GM21529 (cell line): ENCODE results near the gene WFDC1.

Experiments used
- ATAC-seq: cut with Tn5 transposase; IDR thresholded peaks from one replicate; pipeline ENCODE4 v1.9.1; 2021; ENCODE audit not compliant: unreplicated experiment

Gene WFDC1

DNA sequence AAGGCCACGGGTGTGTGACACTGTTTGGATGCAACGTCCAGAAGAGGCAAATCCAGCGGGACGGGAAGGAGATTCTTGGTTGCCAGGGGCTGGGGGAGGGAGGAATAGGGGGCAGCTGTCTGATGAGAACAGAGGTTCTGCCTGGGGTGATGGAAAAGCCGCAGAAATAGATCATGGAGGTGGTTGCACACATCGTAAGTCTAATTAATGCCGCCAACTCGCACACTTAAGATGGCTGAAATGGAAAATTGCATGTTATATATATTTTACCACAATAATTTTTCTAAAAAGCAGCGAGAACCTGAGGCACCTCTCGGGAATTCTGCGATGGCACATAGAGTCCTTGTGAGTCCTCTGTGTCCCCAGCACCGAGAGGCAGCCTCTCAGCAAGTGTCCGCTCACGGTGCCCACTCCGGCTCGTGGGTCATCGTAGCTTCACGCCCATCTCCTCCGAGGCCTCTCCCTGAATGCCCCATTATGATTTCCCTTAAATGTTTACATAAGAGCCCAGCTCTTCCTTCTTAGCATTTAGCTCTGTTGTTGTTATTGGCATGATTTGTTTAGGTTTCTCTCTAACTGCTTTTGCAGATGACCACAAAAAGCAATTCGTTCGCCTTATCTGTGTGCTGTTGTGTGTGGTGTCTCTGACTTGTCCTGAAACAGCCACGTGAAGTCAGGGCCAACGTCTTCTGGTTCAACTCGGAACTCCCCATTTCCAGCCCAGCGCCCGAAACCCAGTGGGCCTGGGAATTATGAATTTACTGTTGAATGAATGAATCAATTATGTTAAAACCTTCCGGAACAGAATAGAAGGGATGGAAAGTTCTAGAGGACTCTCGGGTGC, 7.7 kb downstream of the WFDC1 start:
- no peak for ATAC-seq

GRCh38 chr16:84303023-84303422, 8.3 kb downstream of the WFDC1 start:
- no peak for ATAC-seq

GRCh38 chr16:84303516-84303915, 8.8 kb downstream of the WFDC1 start:
- no peak for ATAC-seq

DNA sequence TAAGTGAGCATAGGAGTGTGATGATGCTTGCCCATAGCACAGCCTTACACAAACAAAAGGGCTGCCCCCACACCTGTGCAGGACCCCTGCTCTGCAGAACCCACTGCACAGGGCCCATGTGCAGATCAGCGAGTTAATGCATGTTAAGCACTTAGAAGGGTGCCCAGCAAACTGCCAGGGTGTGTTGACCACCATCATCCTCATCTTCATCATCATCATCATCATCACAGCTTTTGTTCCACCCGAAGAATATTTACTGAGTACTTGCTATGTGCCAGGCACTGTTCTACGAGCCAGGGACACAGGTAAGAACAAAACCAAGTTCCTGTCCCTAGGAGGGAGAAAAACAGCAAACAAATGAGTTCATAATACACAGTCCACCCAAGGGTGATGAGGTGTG, 11.9 kb downstream of the WFDC1 start:
- ATAC-seq, result no peak

DNA sequence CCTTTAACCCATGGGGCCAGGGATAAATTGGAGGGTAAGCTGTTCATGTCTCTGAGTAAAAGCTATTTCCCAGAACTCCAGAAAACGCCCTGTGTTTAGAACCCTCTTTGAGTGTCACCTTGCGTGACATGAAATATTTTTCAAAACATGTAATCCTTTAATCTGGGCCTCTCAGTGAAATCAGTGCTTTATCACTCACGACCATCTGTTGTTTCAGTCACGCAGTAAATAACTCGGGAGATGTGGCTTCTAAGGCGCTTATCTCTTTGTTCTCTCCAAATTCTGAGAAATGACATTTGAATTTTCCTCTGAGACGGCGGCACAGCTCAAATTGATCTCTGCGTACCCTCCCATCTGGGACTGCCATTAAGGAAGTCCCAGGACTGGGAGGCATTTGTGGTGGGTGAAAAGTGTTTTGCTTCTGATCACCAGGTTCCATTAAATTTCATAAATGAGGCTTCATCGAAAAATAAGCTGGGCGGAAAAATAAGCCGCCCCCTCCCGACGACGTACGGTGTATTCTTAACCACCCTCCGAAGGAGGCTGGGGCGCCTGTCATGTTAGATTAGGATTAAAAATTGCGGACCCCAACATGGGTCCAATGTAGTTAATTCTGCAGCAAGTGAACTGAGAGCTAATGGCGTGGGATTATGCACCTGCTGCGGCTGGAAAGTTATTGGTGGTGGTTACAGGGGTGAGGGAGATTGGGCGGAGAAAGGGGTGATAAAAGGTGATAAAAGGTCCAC, 12.7 kb downstream of the WFDC1 start:
- ATAC-seq, result no peak

GRCh38 chr16:84308120-84308519, 13.4 kb downstream of the WFDC1 start:
- no peak for ATAC-seq

DNA sequence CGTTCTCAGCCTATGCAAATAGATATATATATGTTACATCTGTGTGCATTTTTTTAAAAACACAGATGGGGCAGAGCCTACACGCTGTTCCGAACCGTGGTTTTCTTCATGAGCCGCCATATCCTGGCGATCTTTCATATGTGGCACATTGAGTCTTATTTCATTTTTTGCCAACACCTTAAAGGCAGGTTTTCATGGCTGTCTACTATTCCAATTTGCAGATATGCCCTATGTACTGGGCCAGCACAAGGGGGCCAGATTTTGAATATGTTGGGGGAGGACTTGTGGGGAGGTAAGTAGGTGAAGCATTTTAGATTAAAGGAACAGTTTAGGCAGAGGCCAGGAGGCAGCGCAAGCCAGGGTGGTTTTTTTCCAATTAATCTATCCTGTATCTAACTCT, 16.0 kb downstream of the WFDC1 start:
- no peak for ATAC-seq

DNA sequence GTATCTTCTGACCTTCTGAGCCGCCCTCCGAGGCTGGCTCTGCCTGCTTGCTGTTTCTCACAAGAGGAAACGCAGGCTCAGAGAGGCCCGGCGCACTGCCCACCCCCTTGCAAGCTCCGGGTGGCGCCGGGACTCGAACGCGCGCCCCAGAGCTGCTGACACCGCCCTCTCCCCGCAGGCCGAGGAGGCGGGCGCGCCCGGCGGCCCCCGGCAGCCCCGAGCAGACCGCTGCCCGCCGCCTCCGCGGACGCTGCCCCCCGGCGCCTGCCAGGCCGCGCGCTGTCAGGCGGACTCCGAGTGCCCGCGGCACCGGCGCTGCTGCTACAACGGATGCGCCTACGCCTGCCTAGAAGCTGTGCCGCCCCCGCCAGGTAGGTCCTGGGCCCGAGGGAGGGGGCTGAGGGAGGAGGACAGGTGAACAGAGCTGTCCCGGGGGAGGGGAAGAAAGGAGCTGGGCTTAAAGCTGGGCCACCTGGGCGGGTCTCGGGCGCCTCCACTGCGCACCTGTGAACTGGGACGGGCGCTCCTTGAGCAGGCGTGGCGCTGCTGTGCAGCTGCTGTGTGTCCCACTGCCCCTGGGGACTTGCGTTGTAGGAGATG, 18.2 kb downstream of the WFDC1 start:
- ATAC-seq, result no peak

- no peak for ATAC-seq
Observed at GRCh38 chr16:84313921-84314320, 19.2 kb downstream of the WFDC1 start.

DNA sequence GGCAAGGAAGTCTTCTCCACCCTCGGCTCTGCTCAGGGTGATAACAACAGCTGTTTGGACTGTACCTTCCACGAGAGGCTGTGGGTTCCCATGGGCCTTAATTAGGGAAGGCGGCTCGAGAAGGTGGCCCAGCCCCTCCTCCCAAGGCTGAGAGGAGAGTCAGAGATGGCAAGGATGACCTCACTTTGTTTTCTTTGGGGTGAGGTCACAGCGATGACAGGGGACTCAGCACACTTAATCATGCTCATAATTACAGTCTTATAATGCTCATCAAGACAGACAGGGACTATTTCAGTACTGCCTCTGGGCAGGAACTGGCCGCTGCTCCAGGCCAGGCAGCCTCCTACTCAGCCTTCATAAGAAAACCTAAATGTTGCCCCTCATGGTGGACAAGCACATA, 19.7 kb downstream of the WFDC1 start:
- no peak for ATAC-seq

GRCh38 chr16:84314814-84315213, 20.1 kb downstream of the WFDC1 start:
- no peak for ATAC-seq

DNA sequence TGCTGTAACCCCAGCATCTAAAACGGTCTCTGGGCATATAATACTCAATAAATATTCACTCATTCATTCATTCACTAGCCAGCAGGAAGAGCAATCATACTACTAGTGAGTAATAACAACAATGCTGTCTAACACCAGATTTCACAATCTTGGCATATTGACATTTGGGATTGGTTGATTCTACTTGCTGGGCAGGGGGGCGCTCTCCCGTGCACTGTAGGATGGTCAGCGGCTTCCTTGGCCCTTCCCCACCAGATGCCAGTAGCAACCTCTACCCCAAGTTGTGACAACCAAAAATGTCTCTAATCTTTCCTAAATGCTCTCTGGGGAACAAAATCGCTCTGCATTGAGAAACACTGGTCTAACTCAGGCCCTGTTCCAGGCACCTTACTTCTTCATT, 20.7 kb downstream of the WFDC1 start:
- ATAC-seq, result no peak

GRCh38 chr16:84318091-84318975, 23.7 kb downstream of the WFDC1 start:
- ATAC-seq, result no peak

- no peak for ATAC-seq
Observed at GRCh38 chr16:84319146-84319760, 24.6 kb downstream of the WFDC1 start.

- ATAC-seq, result no peak
Observed at GRCh38 chr16:84320511-84320910, 25.8 kb downstream of the WFDC1 start.

GRCh38 chr16:84321932-84322331, 27.3 kb downstream of the WFDC1 start:
- no peak for ATAC-seq

GRCh38 chr16:84322749-84323148, 28.1 kb downstream of the WFDC1 start:
- ATAC-seq, result no peak

DNA sequence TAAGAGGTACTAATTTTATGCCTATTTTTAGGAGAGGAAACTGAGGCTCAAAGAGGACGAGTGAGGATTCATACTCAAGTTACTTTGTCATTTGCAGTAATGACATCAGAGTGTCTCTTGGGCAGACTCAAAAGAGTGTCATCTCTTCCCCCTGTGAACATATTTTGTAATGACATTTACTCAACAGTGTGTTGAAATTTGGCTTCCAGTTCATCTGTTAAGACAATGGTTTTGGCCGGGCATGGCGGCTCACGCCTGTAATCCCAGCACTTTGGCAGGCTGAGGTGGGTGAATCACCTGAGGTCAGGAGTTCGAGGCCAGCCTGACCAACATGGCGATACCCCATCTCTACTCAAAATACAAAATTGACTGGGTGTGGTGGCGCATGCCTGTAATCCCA, 28.9 kb downstream of the WFDC1 start:
- no peak for ATAC-seq

DNA sequence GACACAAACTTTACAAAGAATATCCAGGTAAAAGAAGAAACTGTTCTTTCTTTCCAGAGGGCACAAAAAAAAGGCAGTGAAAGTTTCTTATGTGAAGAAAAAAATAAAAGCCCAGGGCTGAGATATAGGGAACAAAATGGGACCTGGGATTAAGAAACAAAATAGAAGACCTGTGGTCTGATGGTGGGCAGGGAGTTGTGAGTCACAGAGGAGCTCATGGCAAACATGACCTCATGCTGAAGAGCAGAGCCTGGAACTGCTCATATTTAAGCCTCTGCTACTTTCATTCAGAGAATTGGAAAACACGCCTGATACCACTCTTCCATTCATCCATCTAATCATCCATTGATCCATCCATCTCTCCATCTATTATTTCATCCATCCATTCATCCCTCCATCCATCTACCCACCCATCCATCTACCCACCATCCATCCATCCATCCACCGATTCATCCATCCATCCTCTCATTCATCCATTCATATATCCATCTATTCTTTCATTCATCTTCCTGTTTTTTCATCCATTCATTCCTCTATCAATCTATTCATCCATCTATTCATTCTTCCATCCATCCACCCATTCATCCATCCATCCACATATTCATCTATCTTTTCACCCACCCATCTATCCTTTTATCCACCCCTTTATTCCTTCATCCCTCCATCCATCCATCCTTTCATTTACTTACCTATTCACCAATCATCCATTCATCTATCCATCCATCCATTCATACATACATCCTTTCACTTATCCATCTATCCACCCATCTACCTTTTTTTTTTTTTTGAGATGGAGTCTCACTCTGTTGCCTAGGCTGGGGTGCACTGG, 30.0 kb downstream of the WFDC1 start:
- no peak for ATAC-seq

DNA sequence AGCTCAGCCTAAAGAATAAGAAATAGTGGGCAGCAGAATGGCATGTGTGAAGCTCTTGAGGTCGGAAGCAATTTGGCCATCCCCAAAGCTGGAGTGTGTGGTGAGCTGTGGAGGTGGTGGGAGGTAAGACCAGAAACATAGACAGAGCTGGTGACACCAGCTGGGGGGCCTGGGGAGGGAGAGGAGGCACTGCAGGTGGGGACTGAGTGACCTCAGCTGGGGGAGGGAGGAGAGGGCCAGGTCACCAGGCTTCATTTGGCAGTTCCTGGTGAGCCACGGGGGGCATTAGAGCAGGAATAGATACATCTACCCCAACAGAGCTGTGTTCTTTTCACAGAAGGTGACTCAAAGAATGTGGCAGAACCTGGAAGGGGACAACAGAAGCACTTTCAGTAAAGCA, 31.9 kb downstream of the WFDC1 start:
- ATAC-seq, result no peak
